ENCODE results near the gene MC1R.
A peak's percentile ranks its signal among the peaks of the same experiment; 100 is the strongest.
"Not testable (repeated sequence)": the region's sequence is repeated elsewhere in the genome, so short reads cannot be mapped to it uniquely, and the experiment has no call there.

The MC1R gene

DNA sequence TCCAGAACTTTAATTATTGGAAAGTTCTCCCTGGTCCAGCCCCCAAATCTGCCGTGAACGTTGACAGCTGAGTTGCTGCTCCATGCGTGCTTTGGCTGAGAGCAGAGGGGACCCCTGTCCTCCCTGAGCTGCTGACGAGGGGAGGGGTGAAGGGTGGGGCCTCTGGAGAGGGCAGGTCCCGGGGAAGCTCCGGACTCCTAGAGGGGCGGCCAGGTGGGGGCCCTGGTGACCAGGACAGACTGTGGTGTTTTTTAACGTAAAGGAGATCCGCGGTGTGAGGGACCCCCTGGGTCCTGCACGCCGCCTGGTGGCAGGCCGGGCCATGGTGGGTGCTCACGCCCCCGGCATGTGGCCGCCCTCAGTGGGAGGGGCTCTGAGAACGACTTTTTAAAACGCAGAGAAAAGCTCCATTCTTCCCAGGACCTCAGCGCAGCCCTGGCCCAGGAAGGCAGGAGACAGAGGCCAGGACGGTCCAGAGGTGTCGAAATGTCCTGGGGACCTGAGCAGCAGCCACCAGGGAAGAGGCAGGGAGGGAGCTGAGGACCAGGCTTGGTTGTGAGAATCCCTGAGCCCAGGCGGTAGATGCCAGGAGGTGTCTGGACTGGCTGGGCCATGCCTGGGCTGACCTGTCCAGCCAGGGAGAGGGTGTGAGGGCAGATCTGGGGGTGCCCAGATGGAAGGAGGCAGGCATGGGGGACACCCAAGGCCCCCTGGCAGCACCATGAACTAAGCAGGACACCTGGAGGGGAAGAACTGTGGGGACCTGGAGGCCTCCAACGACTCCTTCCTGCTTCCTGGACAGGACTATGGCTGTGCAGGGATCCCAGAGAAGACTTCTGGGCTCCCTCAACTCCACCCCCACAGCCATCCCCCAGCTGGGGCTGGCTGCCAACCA is at the start of gene MC1R:
Gene MC1R (plus strand): TSS at position 410 of the 895 bp plus-strand sequence. CDS start 397 bp downstream, at position 807.
- DNase-seq = no peak

DNA sequence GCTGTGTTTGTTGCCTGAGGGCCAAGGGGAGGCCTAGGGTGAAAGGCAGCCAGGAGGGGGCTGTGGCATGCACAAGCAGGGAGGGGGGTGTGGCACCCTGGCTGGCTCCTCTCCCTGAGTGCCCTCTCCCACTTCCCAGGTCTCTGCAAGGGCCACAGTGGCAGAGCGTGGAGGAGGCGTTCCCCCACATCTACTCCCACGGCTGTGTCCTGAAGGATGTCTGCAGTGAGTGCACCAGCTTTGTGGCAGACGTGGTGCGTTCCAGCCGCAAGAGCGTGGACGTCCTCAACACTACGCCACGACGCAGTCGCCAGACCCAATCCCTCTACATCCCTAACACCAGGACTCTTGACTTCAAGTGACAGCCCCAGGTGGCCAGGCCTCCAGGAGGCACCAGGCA is 48.8 kb upstream of the MC1R start:
- no peak for DNase-seq

DNA sequence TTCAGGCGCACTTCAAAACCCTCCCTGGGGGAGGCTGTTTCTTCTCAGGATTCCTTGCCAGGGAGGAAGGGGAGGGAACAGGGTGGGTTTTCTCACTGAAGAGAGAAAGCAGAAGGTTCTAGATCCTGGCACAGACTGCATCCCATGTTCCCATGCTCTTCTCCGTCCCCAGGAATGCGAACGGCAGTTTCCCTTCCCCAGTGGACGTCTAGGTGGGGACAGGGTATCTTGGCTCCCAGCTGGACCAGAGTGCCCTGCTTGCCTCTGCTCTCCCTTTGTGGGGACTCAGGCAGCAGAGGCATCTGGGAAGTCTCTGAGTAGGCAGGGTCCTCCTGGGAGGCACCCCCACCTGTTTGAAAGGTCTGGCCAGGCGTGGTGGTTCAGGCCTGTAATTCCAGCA is 48.2 kb upstream of the MC1R start:
- DNase-seq = no peak

DNA sequence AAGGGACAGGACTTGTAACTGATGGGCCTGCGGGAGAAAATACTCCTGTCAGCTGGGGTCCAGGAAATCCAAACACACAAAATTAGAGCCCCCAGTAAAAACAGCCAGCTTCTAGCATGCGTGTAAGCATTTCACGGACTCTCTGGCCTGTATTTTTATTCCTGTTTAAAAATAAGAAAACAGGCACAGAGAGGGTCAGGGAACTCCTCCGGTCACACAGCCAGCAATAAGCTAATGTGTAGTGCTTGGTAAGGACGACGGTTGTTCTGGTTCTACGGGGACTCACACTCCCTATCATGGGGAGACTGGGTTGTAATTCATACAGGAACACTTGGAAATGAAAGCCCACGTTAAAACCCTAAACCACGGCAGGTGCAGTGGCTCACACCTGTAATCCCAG is 46.8 kb upstream of the MC1R start:
- no peak for DNase-seq

DNA sequence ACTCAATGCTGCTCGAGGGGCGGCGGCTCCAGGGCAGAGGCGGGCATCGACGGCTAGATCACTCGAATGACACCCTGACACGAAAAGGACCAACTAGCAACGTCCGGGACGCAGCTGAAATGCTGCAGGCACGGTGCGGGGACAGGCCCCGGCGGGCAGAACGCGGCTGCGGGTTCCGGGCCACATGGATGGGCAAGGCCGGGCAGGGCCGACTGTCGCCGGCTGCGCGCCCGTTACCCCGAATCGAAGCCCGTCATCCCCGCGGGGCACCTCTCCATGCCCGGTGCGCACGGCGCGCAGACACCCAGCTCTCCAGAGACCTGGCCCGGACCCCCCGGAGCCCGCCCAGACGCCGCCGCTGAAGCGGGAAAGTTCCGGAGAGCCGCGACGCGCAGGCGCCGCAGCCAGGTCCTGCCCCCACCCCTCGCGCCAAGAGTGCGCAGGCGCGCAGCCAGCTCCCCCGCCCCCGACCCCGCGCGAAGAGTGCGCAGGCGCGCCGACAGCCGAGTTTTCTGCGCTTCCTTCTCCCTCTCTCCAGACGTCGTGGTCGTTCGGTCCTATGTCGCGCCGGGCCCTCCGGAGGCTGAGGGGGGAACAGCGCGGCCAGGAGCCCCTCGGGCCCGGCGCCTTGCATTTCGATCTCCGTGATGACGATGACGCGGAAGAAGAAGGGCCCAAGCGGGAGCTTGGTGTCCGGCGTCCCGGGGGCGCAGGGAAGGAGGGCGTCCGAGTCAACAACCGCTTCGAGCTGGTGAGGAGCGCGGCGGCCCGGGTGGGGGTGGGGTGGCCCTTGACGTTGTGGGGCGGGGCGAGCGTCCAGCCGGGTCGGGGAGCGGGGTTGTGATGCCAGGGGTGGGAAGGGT is 45.3 kb upstream of the MC1R start, which contains the start of gene TCF25:
Gene TCF25 (plus strand): TSS at position 484 of the 863 bp plus-strand sequence. CDS start 76 bp downstream, at position 560.
- DNase-seq = peak; percentile 76

DNA sequence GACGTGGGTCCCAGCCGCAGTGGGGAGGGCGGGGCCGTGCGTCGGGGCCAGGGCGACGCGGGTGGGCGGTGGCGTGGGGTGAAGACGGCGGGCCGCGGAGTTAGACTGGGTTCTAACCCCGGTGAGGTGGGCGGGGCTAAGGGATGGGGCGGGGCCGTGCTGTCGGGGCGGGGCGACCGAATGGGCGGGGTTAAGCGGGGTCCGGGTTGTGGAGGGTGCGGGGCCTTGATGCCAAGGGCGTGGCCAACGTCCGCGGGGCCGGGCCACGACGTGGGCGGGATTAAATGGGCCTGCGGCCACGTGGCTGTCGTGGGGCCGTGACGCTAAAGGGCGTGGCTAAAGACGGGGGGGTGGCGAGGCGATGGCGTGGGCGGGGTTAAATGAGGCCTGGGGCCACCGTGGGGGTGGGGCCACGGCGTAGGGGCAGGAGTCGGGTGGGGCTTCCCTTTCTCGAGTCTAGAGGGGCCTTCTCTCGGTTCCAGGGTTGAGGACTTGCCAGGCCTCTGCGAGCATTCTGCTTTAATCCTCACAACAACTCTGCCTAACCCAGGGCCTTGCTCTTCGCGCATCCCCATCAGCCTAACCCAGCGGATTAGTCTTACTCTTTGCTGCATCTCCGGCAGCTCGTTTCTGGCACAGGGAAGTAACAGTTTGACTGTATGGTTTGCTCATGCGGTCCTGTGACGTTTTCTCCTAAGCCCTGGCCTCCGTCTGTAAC is 44.5 kb upstream of the MC1R start:
- peak; percentile 88 for DNase-seq

DNA sequence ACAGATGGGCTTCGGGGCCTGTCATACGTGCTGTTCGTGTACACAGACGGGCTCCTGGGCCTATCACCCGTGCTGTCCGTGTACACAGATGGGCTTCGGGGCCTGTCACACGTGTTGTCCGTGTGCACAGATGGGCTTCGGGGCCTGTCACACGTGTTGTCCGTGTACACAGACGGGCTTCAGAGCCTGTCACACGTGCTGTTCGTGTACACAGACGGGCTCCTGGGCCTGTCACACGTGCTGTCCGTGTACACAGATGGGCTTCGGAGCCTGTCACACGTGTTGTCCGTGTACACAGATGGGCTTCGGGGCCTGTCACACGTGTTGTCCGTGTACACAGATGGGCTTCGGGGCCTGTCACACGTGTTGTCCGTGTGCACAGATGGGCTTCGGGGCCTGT is 39.5 kb upstream of the MC1R start:
- not testable (repeated sequence) for DNase-seq

DNA sequence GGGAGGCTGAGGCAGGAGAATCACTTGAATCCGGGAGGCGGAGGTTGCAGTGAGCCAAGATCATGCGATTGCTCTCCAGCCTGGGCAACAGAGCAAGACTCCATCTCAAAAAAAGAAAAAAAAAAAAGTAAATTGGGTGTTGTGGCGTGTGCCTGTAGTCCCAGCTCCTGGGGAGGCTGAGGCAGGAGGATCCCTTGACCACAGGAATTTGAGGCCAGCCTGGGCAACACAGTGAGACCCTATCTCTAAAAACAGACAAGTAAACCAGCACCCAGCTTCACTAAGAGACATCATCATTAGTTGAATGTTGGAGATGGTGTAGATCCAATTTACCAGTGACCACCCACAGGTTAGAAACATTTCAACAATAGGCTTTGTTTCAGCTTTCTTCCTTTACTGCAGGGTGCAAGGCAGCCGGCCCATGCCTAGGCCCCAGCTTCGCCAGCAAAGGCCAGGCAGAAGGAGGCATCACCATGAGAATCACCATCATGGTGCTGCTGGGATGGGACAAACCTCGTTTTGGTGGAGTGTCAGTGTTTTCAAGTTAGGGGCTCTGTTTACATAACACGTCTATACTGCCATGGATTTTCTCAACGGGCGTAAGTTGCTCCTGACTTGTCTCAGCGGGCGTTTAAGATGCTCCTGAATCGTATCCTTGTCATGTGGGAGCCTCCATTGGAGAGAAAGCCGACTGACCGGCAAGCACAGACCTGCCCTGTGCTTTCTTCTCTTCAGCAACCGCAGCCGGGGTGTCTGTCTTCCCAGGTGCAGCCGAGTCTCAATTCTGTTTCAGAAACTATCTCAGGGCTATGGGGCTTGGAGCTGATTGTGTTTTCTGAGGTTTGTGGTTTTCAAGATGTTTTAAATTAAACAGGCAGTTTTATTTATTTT is 37.9 kb upstream of the MC1R start:
- no peak for DNase-seq

DNA sequence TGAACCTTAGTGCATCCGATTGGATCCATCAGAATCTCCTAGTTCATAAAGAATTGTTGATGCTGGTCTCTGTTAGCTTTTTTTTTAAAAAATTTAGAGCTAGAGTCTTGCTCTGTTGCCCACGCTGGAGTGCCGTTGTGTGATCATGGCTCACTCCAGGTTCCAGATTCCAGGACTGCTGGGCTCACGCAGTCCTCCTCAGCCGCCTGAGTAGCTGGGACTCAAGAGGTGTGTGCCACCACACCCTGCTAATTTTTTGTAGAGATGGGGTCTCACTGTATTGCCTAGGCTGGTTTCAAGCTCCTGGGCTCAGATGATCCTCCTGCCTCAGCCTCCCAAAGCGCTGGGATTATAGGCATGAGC is 37.3 kb upstream of the MC1R start:
- no peak for DNase-seq

DNA sequence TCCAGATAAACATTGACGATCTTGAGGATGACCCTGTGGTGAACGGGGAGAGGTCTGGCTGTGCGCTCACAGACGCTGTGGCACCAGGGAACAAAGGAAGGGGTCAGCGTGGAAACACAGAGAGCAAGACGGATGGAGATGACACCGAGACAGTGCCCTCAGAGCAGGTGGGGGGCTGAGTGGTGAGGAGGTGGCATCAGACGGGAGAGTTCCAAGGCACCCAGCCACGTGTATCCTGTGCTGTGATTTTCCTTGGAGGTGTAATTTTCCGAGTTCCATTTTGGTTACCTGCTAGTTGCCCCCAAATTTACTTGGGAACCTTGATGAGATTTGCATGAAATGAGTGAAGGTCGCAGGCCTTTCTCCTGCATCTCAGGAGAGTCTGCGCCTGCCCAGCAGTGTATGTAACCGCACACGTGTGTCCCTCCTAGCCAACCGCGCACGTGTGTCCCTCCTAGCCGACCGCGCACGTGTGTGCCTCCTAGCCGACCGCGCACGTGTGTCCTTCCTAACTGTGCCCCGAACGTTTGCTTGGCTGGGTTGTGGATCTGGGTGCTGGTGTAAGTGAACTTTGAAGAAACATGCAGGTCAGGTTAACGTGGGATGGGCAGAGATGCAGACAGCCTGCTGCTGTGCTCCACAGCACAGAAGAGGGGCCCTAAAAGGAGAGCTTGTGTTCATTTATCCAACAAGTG is 35.2 kb upstream of the MC1R start:
- no peak for DNase-seq

DNA sequence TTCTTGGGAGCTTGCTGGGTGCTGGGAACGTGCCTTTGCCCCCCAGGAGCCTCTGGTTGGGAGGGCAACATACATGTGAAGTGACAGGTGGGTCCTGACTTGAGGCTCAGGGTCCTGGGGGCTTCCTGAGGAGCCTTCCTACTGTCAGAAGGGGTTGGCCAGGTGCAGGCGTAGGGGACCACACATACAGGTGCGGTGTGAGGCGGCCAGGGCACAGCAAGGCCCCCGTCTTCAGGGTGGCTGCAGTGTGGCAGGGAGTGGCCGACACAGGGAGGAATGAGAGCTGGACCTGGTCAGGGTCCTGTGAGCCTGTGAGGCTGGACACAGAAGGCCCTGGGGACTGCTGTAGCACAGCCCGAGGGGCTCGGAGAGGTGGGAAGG is 34.6 kb upstream of the MC1R start:
- no peak for DNase-seq

DNA sequence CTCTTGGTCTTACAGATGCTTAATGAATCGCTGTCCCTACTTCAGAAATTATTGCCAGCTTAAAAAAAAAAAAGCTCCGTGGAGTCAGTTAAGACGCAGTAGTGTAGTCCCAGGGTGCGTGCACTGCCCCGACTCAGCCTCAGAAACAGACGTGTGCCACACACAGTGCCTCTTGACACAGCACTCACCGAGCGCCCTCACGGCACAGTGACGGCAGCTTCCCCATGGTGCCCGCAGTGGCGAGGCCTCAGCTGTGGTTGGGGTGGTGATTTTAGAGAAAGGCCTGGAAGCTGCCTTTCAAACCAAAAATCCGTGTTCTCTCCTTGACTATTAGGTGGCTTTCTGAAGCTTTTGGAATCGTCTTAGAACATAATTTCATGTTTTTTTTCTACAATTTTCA is 31.4 kb upstream of the MC1R start:
- DNase-seq = no peak

DNA sequence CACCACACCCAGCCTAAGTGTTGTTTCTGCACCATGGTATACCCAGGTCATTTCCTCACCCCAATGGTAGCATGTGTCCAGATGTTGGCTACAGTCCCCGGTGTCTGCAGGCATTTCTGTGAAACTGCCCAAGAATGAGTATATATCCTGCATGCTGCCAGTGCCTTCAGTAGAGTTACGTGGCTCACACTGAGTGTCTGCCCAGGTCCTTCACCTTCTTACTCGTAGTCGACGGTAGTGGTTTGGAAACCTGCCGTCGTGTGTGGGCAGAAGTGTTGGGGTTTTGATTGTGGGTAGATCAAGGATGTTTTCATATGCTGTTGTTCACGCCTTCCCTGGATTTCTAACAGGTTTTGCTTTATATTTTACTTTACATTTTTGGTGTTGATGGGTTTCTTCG is 28.5 kb upstream of the MC1R start:
- DNase-seq = no peak

DNA sequence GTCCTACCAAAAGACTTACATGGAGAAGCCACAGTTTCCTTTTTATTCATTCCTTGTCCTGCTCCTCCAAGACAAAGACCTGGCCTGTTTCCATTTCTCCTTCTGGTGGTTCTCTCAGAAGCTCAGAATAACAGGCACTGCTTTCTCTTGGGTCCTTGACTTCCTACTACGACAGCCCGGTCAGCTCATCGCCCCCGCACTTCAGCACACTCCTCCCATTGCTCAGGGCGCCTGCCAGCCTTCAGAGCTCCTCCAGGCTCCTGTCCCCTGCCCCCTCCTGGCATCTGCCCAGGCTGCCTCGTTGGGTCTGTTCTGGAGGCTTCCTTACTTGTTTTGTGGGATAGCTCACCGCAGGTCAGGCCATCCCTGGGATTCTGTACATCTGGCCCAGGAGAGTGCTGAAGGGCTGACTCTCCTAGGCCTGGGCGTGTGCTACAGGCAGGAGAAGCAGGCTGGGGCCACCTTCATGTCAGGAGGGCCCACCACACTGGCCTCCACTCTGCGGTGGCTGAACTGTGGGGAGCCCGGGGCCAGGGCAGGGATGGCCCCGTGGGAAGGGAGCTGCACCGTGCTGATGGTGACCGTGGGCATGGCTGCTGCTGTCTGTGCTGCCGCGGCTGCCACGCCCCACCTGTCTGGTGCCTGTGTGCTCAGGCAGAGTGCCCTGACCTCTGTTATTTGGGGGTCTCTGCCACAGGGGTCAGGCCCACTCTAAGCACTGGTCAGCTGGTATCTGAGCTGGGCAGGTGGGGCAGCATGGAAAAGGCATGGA is 27.6 kb upstream of the MC1R start:
- DNase-seq = no peak

DNA sequence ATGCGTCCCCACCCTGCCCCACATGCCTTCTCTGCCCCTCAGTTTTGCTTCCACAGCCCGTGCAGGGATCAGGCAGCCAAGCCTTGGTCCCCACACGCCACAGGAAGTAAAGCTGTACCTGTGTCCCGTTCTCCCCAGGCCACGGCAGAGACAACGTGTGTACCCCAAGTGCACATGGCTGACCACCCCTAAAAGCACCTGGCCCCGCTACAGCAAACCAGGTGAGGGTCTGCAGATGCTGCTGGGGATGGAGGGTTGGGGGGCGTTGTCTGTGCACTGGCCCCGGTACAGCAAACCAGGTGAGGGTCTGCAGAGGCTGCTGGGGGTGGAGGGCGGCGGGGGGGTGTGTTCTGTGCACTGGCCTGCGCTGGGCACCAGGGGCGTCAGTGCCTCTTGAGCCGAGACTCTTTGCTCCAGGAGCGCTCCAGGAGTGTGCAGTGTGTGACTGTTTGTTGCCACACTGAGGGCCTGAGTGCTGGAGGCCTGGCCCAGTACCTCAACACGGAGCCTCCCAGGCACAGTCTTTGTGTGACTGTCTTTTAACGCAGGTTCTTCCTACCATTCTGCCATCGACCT is 26.5 kb upstream of the MC1R start:
- DNase-seq = no peak

DNA sequence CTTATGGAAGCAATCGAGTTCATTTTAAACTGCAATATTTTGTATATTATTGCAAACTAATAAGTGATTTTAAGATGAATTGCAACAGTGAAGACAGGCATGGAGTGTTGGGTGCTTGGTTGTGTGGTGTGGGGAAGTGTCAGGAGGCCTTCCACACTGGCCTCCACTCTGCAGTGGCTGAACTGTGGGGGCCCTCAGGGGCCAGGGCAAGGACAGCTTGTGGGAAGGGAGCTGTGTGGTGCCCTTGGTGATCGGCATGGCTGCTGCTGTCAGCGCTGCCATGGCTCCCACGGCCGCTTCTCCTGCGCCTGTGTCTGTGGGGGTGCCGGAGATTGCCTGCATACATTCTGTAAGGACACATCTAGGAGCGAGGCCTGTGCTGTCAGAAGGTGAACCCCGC is 26.0 kb upstream of the MC1R start:
- no peak for DNase-seq

DNA sequence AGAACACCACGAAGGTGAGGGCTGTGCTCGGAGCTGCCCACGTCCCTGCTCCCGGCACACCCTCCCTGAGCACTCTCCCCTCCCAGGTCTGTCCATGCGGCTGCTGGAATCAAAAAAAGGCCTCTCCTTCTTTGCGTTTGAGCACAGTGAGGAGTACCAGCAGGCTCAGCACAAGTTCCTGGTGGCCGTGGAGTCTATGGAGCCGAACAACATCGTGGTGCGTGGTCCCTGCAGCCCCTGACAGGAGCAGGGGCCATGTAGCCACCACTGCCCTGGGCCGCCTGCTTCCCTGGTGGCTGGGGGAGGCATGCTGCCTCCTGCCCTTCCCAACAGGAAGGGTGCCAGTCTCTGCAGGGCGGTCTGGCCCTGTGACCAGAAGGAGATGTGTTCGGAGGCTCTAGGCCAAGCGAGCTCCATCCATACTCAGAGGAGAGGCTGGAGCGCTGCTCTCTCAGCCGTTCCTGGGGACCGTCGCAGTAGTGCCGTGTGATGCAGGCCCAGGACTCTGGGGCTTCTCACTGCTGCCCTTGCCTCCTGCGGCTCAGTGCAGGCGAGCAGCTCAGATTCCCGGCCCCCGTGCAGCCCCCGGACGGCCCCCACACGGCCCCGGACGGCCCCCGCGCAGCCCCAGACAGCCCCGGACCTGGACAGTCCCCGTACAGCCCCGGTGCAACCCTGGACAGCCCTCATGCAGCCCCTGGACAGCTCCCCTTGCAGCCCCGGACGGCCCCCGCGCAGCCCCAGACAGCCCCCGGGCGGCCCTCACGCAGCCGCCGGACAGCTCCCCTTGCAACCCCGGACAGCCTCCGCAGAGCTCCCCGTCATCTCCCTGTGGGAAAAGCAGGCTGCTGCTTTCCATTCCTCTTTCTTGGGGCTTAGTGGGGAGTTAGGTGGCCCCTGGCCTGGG is 24.8 kb upstream of the MC1R start:
- DNase-seq = no peak

DNA sequence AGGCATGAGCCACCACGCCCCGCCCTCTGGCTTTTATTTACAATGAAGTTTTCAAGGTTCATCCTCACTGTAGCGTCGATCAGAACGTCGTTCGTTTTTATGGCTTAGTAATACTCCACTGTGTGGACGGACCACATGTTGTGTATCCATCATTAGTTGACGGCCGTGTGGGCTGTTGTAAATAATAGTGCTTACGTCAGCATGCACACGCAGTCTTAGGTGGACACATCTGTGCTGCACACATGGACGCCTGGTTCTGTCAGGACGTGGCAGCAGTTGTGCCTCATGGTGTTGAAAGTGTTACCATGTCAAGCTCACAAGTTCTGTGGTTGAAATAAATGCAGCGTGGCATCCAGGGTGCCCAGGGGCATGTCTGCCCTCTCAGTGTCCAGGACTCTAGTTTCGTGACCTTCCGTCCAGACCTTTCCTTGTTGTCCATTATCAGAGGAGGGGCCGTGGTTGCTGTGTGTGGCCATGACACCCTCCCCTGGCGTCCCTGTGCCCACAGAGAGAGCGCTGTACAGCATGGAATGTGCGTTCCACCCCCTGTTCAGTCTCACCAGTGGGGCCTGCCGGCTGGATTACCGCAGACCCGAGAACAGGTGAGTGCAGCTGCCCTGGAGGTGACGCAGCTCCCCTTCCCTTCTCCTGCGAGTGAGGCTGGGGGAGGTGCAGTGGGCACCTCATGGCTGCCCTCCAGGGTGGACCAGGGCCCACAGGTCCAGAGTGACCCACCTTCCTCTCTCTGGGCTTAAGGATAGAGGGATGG is 23.0 kb upstream of the MC1R start:
- DNase-seq = no peak

DNA sequence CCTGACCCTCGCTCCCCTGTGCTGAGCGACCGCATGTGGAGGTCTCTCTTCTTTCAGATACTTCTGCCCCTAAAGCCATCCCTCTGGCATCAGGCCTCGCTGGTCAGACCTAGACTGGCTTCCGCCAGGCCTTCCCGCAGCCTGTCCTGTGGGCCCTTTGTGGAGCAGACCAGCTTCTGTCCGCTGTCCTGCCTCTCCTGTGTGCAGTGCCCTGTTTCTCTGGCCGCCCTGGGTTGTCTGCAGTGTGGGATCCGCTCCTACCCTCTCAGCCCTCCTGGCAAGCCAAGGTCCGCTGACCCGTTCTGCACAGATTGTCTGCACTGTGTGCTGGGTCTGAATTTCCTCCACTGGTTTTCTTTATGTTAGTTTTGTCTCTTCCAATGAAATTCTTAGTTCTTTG is 21.5 kb upstream of the MC1R start:
- no peak for DNase-seq
